ACC112 (cell line): ENCODE results near the gene DIP2B.

ENCODE experiments used
- H2AFZ ChIP-seq: fragments of 200-600 bp; sonication (generic); one replicate; pipeline ENCODE4 v1.6.0; 2017; ENCODE audit warnings: antibody characterized with exemption, low read length; ENCODE audit not compliant: unreplicated experiment
- H3K27ac ChIP-seq: fragments of 200-600 bp; sonication (generic); 2 replicates; pipeline ENCODE4 v1.5.1; 2014; ENCODE audit warnings: low read depth, mild to moderate bottlenecking, antibody characterized with exemption, low read length, moderate library complexity
- H3K27me3 ChIP-seq: fragments of 200-600 bp; sonication (generic); 2 replicates; pipeline ENCODE4 v1.6.1; 2014; ENCODE audit warnings: mild to moderate bottlenecking, antibody characterized with exemption, low read length, moderate library complexity, mixed read lengths; ENCODE audit not compliant: insufficient read depth
- H3K36me3 ChIP-seq: fragments of 200-600 bp; sonication (generic); 2 replicates; pipeline ENCODE4 v1.6.1; 2016; ENCODE audit warnings: mild to moderate bottlenecking, antibody characterized with exemption, low read length, moderate library complexity, mixed read lengths; ENCODE audit not compliant: insufficient read depth
- H3K4me1 ChIP-seq: fragments of 200-600 bp; sonication (generic); one replicate; pipeline ENCODE4 v1.6.1; 2016; ENCODE audit warnings: low read length, mixed read lengths; ENCODE audit not compliant: insufficient read depth, unreplicated experiment, control insufficient read depth
- H3K4me3 ChIP-seq: fragments of 200-600 bp; sonication (generic); 2 replicates; pipeline ENCODE4 v1.5.1; 2014; ENCODE audit warnings: mild to moderate bottlenecking, low read depth, low read length
- H3K79me2 ChIP-seq: fragments of 200-600 bp; sonication (generic); one replicate; pipeline ENCODE4 v1.6.0; 2016; ENCODE audit warnings: low read length; ENCODE audit not compliant: control insufficient read depth, unreplicated experiment, insufficient read depth

DIP2B gene

GRCh38 chr12:50613463-50613862 is 108.7 kb downstream of the DIP2B start:
- H3K79me2 ChIP-seq = no peaks in the 10 kb centered on the region
- no peak overlapping the region for H3K27ac ChIP-seq
- no peak overlapping the region for H2AFZ ChIP-seq
- H3K27me3 ChIP-seq = no peaks in the 10 kb centered on the region
- H3K4me3 ChIP-seq = no peak overlapping the region
- H3K36me3 ChIP-seq = no peaks in the 10 kb centered on the region
- H3K4me1 ChIP-seq = peaks cover 16% of the 10 kb centered on the region

GRCh38 chr12:50614167-50614759 is 109.5 kb downstream of the DIP2B start:
- peaks cover 20% of the 10 kb centered on the region for H3K4me1 ChIP-seq
- H2AFZ ChIP-seq = no peak overlapping the region
- H3K27ac ChIP-seq = 0 out of 2 replicates have a peak overlapping the region, but pooled peaks have one; percentile 19
- H3K79me2 ChIP-seq = peaks cover 6% of the 10 kb centered on the region
- H3K27me3 ChIP-seq = no peaks in the 10 kb centered on the region
- no peaks in the 10 kb centered on the region for H3K36me3 ChIP-seq
- H3K4me3 ChIP-seq = no peak overlapping the region

GRCh38 chr12:50615145-50615906 is 110.5 kb downstream of the DIP2B start:
- Histone ChIP-seq H3K79me2 (peaks cover 9% of the 10 kb centered on the region), H2AFZ (no peak overlapping the region), H3K36me3 (no peaks in the 10 kb centered on the region), H3K4me3 (no peak overlapping the region), H3K4me1 (peaks cover 25% of the 10 kb centered on the region), H3K27me3 (no peaks in the 10 kb centered on the region), H3K27ac (no peak overlapping the region)

GRCh38 chr12:50615907-50616296 is 111.1 kb downstream of the DIP2B start:
- H3K79me2 ChIP-seq = peaks cover 9% of the 10 kb centered on the region
- H3K27ac ChIP-seq = no peak overlapping the region
- no peak overlapping the region for H2AFZ ChIP-seq
- no peaks in the 10 kb centered on the region for H3K36me3 ChIP-seq
- H3K4me3 ChIP-seq = no peak overlapping the region
- peaks cover 30% of the 10 kb centered on the region for H3K4me1 ChIP-seq
- H3K27me3 ChIP-seq = no peaks in the 10 kb centered on the region

- Histone ChIP-seq H2AFZ (no peak overlapping the region), H3K27me3 (no peaks in the 10 kb centered on the region), H3K4me1 (peaks cover 42% of the 10 kb centered on the region), H3K4me3 (no peak overlapping the region), H3K79me2 (peaks cover 14% of the 10 kb centered on the region), H3K36me3 (no peaks in the 10 kb centered on the region), H3K27ac (no peak overlapping the region)
These were observed 112.9 kb downstream of the DIP2B start for GRCh38 chr12:50617657-50618056.

GRCh38 chr12:50618864-50619609 is 114.3 kb downstream of the DIP2B start:
- Histone ChIP-seq H3K4me3 (no peak overlapping the region), H3K36me3 (no peaks in the 10 kb centered on the region), H3K79me2 (peaks cover 14% of the 10 kb centered on the region), H3K27me3 (no peaks in the 10 kb centered on the region), H2AFZ (no peak overlapping the region), H3K4me1 (peaks cover 33% of the 10 kb centered on the region), H3K27ac (no peak overlapping the region)

GRCh38 chr12:50619610-50619958 is 114.8 kb downstream of the DIP2B start:
- Histone ChIP-seq H3K79me2 (peaks cover 14% of the 10 kb centered on the region), H3K4me3 (no peak overlapping the region), H3K27me3 (no peaks in the 10 kb centered on the region), H3K36me3 (no peaks in the 10 kb centered on the region), H2AFZ (no peak overlapping the region), H3K4me1 (peaks cover 27% of the 10 kb centered on the region), H3K27ac (no peak overlapping the region)

GRCh38 chr12:50620109-50620977 is 115.6 kb downstream of the DIP2B start:
- Histone ChIP-seq H3K36me3 (no peaks in the 10 kb centered on the region), H3K79me2 (peaks cover 14% of the 10 kb centered on the region), H3K27me3 (no peaks in the 10 kb centered on the region), H2AFZ (no peak overlapping the region), H3K4me3 (no peak overlapping the region), H3K27ac (no peak overlapping the region), H3K4me1 (peaks cover 25% of the 10 kb centered on the region)

GRCh38 chr12:50620978-50621360 is 116.2 kb downstream of the DIP2B start:
- no peaks in the 10 kb centered on the region for H3K36me3 ChIP-seq
- H3K27me3 ChIP-seq = no peaks in the 10 kb centered on the region
- H3K4me1 ChIP-seq = peaks cover 25% of the 10 kb centered on the region
- H3K4me3 ChIP-seq = no peak overlapping the region
- peaks cover 14% of the 10 kb centered on the region for H3K79me2 ChIP-seq
- H3K27ac ChIP-seq = no peak overlapping the region
- no peak overlapping the region for H2AFZ ChIP-seq
